Erythroblast (primary cell): ENCODE results near the gene GUSB.

Source experiments
- GATA1 ChIP-seq: IDR thresholded peaks from 2 replicates; pipeline ENCODE4 v1.6.1; 2011; ENCODE audit warnings: low read depth, mild to moderate bottlenecking, control low read depth, low read length, moderate library complexity
- POLR2A ChIP-seq: IDR thresholded peaks from 2 replicates; pipeline ENCODE4 v1.6.1; 2011; ENCODE audit warnings: mild to moderate bottlenecking, low read length

- TF ChIP-seq POLR2A (no peak), GATA1 (no peak)
These were observed 10.5 kb upstream of the GUSB start for GRCh38 chr7:65992526-65992925.
